Astrocyte (in vitro differentiated cells and primary cell): ENCODE results near the gene CDCP1. TPM values are rescaled to one million over a fixed set of nuclear protein-coding genes. Genes with fewer than 3 reads are reported as not detected.

Source experiments
- DNase-seq: peaks from one replicate; pipeline ENCODE4 v3.0.0-alpha.2; 2010; ENCODE audit warnings: low read depth
- FAIRE-seq: peaks from 2 replicates; lab custom pipeline; 2011; peaks lifted over from hg19 to GRCh38; lab: Jason Lieb, UNC
- H2AFZ ChIP-seq: 2 replicates; pipeline ENCODE4 v1.6.0; 2012; ENCODE audit warnings: low read depth, low read length, inconsistent platforms
- H3K27ac ChIP-seq: 2 replicates; pipeline ENCODE4 v1.5.1; 2011; ENCODE audit warnings: low read depth, low read length, inconsistent platforms
- H3K27me3 ChIP-seq: 2 replicates; pipeline ENCODE4 v1.6.0; 2011; ENCODE audit warnings: low read length, inconsistent platforms; ENCODE audit not compliant: insufficient read depth
- H3K36me3 ChIP-seq: 2 replicates; pipeline ENCODE4 v1.5.1; 2011; ENCODE audit warnings: low read length, inconsistent platforms; ENCODE audit not compliant: insufficient read depth
- H3K4me1 ChIP-seq: 2 replicates; pipeline ENCODE4 v1.5.1; 2011; ENCODE audit warnings: low read length, inconsistent platforms; ENCODE audit not compliant: insufficient read depth
- H3K4me2 ChIP-seq: 2 replicates; pipeline ENCODE4 v1.6.0; 2012; ENCODE audit warnings: low read length, inconsistent platforms
- H3K4me3 ChIP-seq: 2 replicates; pipeline ENCODE4 v1.5.1; 2011; ENCODE audit warnings: low read depth, mild to moderate bottlenecking, low read length, inconsistent platforms; ENCODE audit not compliant: insufficient read depth
- H3K79me2 ChIP-seq: 2 replicates; pipeline ENCODE4 v1.6.0; 2012; ENCODE audit warnings: mild to moderate bottlenecking, low read length, inconsistent platforms; ENCODE audit not compliant: insufficient read depth
- H3K9ac ChIP-seq: 2 replicates; pipeline ENCODE4 v1.6.0; 2012; ENCODE audit warnings: mild to moderate bottlenecking, low read length, inconsistent platforms
- H3K9me3 ChIP-seq: 2 replicates; pipeline ENCODE4 v1.5.1; 2012; ENCODE audit warnings: low read depth, mild to moderate bottlenecking, low read length, inconsistent platforms; ENCODE audit not compliant: insufficient read depth
- H4K20me1 ChIP-seq: 2 replicates; pipeline ENCODE4 v1.6.0; 2012; ENCODE audit warnings: low read length, inconsistent platforms; ENCODE audit not compliant: insufficient read depth
- H3K27ac Mint-ChIP-seq: one replicate; pipeline ENCODE4 v1.8.0; 2021; ENCODE audit warnings: mild to moderate bottlenecking, mixed read lengths; ENCODE audit not compliant: unreplicated experiment
- H3K27me3 Mint-ChIP-seq: one replicate; pipeline ENCODE4 v1.8.0; 2021; ENCODE audit warnings: low read depth, mixed read lengths; ENCODE audit not compliant: unreplicated experiment
- H3K36me3 Mint-ChIP-seq: one replicate; pipeline ENCODE4 v1.8.0; 2021; ENCODE audit warnings: low read depth, mixed read lengths; ENCODE audit not compliant: unreplicated experiment
- H3K4me1 Mint-ChIP-seq: one replicate; pipeline ENCODE4 v1.8.0; 2021; ENCODE audit warnings: low read depth, mixed read lengths; ENCODE audit not compliant: unreplicated experiment
- H3K4me3 Mint-ChIP-seq: one replicate; pipeline ENCODE4 v1.8.0; 2021; ENCODE audit warnings: mild to moderate bottlenecking, moderate library complexity, mixed read lengths; ENCODE audit not compliant: unreplicated experiment
- H3K9me3 Mint-ChIP-seq: one replicate; pipeline ENCODE4 v1.8.0; 2021; ENCODE audit warnings: mild to moderate bottlenecking, mixed read lengths; ENCODE audit not compliant: unreplicated experiment
- EZH2 ChIP-seq: IDR thresholded peaks from 2 replicates; pipeline ENCODE4 v1.6.1; 2012; ENCODE audit warnings: mild to moderate bottlenecking, low read length, inconsistent platforms; ENCODE audit not compliant: insufficient read depth
- total RNA-seq: library from RNA; stranded (reverse); gene quantifications from 2 replicates; pipeline ENCODE4 v1.2.1, GENCODE V29; 2021
- TF ChIP-seq, protein P1 (sequence below): IDR thresholded peaks from 2 replicates; pipeline ENCODE4 v1.5.1; 2011; ENCODE audit warnings: low read depth, mild to moderate bottlenecking, inconsistent platforms, low read length, moderate library complexity; ENCODE audit not compliant: insufficient read depth

The CDCP1 gene
- total RNA-seq, 1 donor from 2014 or later, result 6.8 TPM

DNA sequence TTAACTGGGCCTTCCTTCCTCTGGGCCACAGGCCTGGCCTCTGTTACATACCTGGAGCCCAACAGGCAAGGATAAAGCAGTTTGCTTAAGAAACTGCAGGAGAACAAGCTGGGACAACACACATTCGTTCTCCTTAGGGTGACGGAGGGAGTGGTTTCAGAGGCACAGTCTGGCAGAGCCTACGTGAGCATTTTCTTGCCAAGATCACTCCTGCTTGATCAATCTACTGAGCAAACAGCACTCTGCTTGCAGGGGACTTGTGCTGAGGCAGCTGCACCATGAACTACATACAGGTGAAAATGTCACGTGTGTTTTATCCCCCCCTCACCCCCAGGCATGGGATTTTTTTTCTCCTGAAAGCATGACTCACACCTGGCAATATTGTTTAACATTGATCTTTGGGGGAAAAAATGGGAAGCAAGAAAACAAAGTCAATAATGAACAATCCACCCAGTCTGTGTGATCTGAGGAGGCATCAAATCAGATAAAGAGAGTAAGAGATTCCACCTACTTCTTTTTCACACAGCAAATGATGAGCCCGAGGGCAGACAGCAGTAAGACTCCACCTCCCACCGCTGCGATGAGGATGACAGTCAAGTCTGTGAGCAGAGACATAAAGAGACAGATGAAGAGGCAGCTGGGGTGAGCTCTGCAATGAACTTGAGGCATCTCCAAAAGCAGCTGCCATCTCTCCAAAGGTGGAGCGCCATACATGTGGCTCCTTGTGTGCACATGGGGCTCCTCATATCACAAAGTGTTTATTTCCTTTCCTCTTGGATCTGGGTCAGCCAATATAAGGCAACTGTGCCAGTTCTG is 57.4 kb downstream of the CDCP1 start:
- Mint-ChIP-seq H3K4me3 (no peak overlapping the region), H3K27ac (no peak overlapping the region), H3K4me1 (peaks cover 28% of the 10 kb centered on the region), H3K9me3 (no peaks in the 10 kb centered on the region), H3K27me3 (peaks cover 4% of the 10 kb centered on the region), H3K36me3 (peaks cover 5% of the 10 kb centered on the region)
- Histone ChIP-seq H3K27ac (no peak overlapping the region), H3K4me1 (peaks cover 36% of the 10 kb centered on the region), H3K9me3 (peaks cover 4% of the 10 kb centered on the region), H3K27me3 (no peaks in the 10 kb centered on the region), H4K20me1 (no peaks in the 10 kb centered on the region), H3K79me2 (no peaks in the 10 kb centered on the region), H2AFZ (no peak overlapping the region), H3K36me3 (no peaks in the 10 kb centered on the region), H3K9ac (no peak overlapping the region), H3K4me3 (no peak overlapping the region), H3K4me2 (no peak overlapping the region)
- FAIRE-seq, result no peak
- DNase-seq, result no peak
- TF ChIP-seq, protein P1, sequence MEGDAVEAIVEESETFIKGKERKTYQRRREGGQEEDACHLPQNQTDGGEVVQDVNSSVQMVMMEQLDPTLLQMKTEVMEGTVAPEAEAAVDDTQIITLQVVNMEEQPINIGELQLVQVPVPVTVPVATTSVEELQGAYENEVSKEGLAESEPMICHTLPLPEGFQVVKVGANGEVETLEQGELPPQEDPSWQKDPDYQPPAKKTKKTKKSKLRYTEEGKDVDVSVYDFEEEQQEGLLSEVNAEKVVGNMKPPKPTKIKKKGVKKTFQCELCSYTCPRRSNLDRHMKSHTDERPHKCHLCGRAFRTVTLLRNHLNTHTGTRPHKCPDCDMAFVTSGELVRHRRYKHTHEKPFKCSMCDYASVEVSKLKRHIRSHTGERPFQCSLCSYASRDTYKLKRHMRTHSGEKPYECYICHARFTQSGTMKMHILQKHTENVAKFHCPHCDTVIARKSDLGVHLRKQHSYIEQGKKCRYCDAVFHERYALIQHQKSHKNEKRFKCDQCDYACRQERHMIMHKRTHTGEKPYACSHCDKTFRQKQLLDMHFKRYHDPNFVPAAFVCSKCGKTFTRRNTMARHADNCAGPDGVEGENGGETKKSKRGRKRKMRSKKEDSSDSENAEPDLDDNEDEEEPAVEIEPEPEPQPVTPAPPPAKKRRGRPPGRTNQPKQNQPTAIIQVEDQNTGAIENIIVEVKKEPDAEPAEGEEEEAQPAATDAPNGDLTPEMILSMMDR, result no peak
- no peak for TF ChIP-seq EZH2

DNA sequence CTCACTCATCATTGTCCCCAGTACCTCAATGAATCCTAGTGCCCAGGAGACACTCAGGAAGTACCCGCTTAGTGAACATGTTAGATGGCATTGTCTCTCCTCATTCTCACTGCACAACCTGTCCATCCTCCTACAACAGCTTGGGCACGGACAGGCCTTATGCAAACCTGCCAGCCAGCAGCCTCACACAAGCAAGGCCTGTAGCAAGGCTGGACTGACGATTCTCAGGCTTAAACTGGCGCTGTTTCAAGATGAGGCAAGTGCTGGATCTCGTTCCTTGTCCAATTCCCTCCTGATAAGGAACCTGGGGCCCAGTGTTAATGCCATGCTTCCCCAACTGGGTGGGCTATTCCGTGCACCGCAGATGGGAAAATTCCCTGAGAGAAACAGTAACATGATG is 59.0 kb downstream of the CDCP1 start:
- peaks cover 5% of the 10 kb centered on the region for H3K36me3 Mint-ChIP-seq
- Histone ChIP-seq H3K27ac (no peak overlapping the region), H2AFZ (no peak overlapping the region)

More for the DNA sequence above, 59.0 kb downstream of the CDCP1 start:
- peaks cover 18% of the 10 kb centered on the region for H3K4me1 Mint-ChIP-seq
- TF ChIP-seq, protein P1, result no peak
- no peak for TF ChIP-seq EZH2
- no peak overlapping the region for H3K4me3 Mint-ChIP-seq
- H4K20me1 ChIP-seq, result no peaks in the 10 kb centered on the region
- H3K27me3 Mint-ChIP-seq, result peaks cover 4% of the 10 kb centered on the region
- peaks cover 4% of the 10 kb centered on the region for H3K9me3 ChIP-seq
- DNase-seq, result no peak
- H3K36me3 ChIP-seq, result no peaks in the 10 kb centered on the region
- no peak overlapping the region for H3K9ac ChIP-seq
- H3K4me1 ChIP-seq, result peaks cover 32% of the 10 kb centered on the region
- no peak for FAIRE-seq
- no peak overlapping the region for H3K4me2 ChIP-seq
- H3K27me3 ChIP-seq, result no peaks in the 10 kb centered on the region
- H3K4me3 ChIP-seq, result no peak overlapping the region
- H3K27ac Mint-ChIP-seq, result no peak overlapping the region
- no peaks in the 10 kb centered on the region for H3K79me2 ChIP-seq
- no peaks in the 10 kb centered on the region for H3K9me3 Mint-ChIP-seq
